ENCODE measurements around the gene PMPCA. TPM values are rescaled to one million over a fixed set of nuclear protein-coding genes. Genes with fewer than 3 reads are reported as not detected.

PMPCA gene, protein sequence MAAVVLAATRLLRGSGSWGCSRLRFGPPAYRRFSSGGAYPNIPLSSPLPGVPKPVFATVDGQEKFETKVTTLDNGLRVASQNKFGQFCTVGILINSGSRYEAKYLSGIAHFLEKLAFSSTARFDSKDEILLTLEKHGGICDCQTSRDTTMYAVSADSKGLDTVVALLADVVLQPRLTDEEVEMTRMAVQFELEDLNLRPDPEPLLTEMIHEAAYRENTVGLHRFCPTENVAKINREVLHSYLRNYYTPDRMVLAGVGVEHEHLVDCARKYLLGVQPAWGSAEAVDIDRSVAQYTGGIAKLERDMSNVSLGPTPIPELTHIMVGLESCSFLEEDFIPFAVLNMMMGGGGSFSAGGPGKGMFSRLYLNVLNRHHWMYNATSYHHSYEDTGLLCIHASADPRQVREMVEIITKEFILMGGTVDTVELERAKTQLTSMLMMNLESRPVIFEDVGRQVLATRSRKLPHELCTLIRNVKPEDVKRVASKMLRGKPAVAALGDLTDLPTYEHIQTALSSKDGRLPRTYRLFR
- 10 to 100 TPM; 61.9 to 62.7 TPM for total RNA-seq

DNA sequence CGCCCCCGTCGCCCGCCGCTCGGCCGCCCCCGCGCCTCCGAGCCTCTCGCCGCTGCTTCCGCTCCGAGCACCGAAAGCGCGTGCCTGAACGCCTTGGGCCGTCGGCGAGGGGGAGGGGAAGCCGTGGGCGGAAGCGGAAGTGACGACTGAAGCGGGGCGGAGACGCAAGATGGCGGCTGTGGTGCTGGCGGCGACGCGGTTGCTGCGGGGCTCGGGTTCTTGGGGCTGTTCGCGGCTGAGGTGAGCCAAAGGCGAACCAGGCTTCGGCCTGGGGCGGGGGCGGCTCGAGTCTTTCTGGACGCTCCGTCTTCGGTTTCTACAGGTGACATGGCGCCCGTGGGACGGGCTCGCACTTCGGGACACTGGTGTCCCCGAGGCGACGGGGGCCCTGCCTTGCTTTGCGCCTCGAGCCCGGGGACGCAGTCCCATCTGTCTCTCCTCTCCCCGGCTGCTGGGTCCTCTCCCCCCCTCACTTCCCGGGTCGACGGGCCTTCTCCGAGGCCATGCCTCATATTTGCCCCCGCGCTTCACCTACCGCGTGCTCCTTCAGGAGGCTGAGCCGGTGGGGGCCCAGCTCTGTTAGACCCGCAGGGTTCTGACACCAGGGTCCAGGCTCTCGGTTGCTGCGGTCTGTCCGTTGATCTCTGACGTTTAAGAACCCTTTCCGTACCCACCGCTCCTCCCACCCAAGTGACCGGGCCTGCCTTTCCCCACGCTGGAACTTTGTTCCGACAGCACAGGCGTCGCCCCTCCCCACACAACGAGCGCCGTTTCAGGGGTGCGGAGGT, at the start of gene PMPCA, which contains the start of gene ENTR1:
TSS of gene PMPCA (plus strand) at position 159 of the 788 bp plus-strand sequence. CDS start at position 170, 11 bp downstream.
TSS of gene ENTR1 (minus strand) at position 115 of the 788 bp plus-strand sequence. CDS start 217 bp downstream, outside the sequence.
- H3K27me3 Mint-ChIP-seq (ENCODE audit: low read depth), result no peaks in the 10 kb centered on the region
- ATAC-seq (replicated peaks in 1 of 2), result peak; percentile 84 to 88
- H3K9me3 Mint-ChIP-seq, result no peaks in the 10 kb centered on the region
- H3K36me3 Mint-ChIP-seq (ENCODE audit: insufficient read depth in 2 of 2), result peaks cover 5 to 25% of the 10 kb centered on the region in 2 donors
- H3K4me1 Mint-ChIP-seq (ENCODE audit: low read depth), result peaks cover 63% of the 10 kb centered on the region
- H3K4me3 Mint-ChIP-seq, result peak within 1 kb of the TSS; percentile 94 to 96
- peak within 1 kb of the TSS; percentile 83 for H3K27ac Mint-ChIP-seq
- peak; percentile 98 to 99 for DNase-seq

DNA sequence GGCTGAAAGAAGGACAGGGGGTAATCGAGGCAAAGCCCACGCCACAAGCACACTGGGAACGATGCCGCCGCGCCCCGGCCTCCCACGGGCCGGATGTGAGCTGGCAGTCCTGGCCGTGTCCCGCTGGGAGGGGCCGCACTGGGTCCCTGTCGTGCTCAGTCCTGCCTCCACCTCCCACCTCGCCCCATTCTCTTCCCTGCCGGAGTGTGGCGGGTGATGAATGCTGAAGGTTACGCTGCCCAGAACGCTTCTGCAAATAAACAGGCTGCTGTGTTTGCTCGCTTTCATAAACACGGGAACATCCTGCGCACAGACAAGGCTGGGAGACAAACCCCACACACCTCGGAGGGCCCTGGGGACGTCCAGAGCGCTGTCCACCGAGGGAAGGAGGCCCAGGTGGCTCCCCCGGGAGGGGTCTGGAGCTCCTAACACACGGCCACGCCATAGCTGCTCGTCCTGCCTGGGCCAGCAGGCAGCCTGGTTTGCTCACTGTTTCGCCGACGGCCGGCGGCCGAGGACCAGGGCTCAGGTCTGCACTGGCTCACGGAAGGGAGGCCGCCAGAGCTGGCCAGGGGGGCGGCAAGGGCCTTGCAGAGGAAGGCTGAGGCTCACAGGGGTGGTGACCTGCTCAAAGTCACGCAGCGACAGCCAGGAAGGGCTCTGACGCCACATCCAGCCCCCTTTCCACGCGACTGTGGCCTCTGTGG, 49.3 kb upstream of the PMPCA start:
- ATAC-seq (replicated peaks in 1 of 2), result no peak
- H3K27me3 Mint-ChIP-seq (ENCODE audit: low read depth), result no peaks in the 10 kb centered on the region
- no peak overlapping the region for H3K27ac Mint-ChIP-seq
- H3K4me1 Mint-ChIP-seq (ENCODE audit: low read depth), result no peaks in the 10 kb centered on the region
- H3K36me3 Mint-ChIP-seq (ENCODE audit: insufficient read depth in 2 of 2), result no peaks in the 10 kb centered on the region
- no peaks in the 10 kb centered on the region for H3K9me3 Mint-ChIP-seq
- H3K4me3 Mint-ChIP-seq, result no peak overlapping the region
- no peak for DNase-seq

DNA sequence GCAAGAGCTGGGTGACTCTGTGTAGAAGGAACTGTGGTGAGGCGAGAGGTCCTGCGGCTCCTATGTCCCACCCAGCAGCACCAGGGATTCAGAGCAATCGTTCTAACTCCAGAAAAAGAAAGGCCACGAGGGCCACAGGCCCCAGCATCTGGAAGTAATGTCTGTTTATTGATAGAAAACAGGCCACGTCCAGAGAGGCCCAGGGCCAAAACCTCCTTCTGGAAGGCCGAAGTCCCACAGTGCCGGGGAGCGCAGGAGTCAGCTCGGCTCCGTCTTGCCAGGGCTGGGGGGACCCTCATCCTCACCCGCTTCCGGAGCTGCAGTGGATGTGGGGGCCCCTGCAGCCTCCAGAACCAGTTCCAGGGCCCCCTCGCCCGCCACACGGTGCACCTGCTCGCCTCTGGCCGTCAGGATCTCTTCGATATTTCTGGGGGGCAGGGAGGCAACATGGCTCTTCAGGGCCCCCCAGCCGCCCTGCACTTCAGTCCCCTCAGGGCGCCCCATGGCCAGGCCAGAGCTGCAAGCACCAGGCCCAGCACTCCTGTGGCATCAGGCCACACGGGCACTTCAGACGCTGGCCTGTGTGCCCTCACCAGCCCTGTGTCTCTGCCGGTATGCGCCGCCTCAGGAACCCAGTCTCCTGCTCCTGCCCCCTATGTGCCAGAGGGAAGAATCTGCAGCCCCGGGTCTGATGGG, 48.6 kb upstream of the PMPCA start:
- Mint-ChIP-seq H3K9me3 (no peaks in the 10 kb centered on the region), H3K36me3 (ENCODE audit: insufficient read depth in 2 of 2) (no peaks in the 10 kb centered on the region), H3K27ac (no peak overlapping the region), H3K27me3 (ENCODE audit: low read depth) (no peaks in the 10 kb centered on the region), H3K4me1 (ENCODE audit: low read depth) (no peaks in the 10 kb centered on the region), H3K4me3 (no peak overlapping the region)
- DNase-seq (no peak), ATAC-seq (replicated peaks in 1 of 2) (no peak)

DNA sequence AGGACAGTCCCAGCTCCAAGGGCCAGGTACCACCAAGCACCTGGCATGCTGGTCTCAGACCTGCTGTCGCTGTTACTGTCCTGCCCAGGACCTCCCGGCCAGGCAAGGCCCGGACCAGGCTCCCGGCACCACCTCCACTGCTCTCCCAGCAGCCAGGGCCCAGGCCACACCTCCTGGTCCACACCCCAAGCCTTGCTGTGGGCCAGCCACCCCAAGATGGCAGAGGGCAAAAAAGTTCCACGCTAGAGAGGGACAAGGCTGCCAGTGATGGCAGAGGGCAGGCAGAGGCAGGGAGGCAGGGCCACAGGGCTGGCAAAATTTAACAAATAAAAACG, 48.0 kb upstream of the PMPCA start:
- Mint-ChIP-seq H3K27me3 (ENCODE audit: low read depth) (no peaks in the 10 kb centered on the region), H3K36me3 (ENCODE audit: insufficient read depth in 2 of 2) (no peaks in the 10 kb centered on the region), H3K4me1 (ENCODE audit: low read depth) (no peaks in the 10 kb centered on the region), H3K4me3 (peak overlapping the region in 1 of 2 donors; percentile 84), H3K9me3 (no peaks in the 10 kb centered on the region), H3K27ac (no peak overlapping the region)
- ATAC-seq (replicated peaks in 1 of 2) (no peak), DNase-seq (no peak)

DNA sequence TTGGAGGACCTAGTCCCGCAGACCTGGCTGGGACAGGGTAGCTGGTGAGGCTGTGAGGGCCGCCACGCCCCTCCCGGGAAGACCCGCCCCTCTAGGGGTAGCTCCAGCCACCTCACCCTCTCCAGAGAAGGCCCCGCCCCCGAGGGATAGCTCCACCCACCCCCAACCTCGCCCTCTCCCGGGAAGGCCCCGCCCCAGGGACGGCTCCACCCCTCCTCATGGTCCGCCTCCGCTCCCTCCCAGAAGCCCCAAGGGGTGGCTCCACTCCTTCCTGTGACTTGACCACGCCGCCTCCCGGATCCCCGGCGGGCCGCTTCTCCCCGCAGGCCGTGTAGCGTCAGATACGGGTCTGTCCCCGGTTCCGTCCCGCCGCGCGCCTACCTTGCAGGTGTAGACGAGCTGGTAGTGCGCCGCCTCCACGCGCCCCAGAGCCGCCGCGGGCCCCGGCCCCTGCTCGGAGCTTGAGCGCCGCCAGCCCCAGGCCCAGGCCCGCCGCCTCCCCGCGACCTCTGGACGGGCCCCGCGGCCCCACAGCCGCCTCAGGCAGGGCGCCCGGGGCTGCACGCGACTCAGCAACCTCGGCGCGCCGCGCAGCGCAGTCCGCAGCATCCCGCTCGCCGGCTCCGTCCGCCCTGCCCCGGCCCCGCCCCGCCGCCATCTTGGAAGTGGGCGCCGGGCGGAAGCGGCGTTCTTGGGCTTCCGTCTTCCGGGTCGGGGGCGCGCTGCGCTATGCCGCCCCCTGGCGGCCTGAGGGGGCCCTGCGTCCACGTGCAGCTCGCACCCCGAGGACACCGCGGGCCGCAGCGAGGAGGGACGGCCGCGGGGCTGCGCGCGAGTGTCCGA, 47.1 kb upstream of the PMPCA start, which contains the start of gene DNLZ:
TSS of gene DNLZ (minus strand) at position 639 of the 843 bp plus-strand sequence. CDS start at position 609, 30 bp downstream.
- no peaks in the 10 kb centered on the region for H3K27me3 Mint-ChIP-seq (ENCODE audit: low read depth)

DNA sequence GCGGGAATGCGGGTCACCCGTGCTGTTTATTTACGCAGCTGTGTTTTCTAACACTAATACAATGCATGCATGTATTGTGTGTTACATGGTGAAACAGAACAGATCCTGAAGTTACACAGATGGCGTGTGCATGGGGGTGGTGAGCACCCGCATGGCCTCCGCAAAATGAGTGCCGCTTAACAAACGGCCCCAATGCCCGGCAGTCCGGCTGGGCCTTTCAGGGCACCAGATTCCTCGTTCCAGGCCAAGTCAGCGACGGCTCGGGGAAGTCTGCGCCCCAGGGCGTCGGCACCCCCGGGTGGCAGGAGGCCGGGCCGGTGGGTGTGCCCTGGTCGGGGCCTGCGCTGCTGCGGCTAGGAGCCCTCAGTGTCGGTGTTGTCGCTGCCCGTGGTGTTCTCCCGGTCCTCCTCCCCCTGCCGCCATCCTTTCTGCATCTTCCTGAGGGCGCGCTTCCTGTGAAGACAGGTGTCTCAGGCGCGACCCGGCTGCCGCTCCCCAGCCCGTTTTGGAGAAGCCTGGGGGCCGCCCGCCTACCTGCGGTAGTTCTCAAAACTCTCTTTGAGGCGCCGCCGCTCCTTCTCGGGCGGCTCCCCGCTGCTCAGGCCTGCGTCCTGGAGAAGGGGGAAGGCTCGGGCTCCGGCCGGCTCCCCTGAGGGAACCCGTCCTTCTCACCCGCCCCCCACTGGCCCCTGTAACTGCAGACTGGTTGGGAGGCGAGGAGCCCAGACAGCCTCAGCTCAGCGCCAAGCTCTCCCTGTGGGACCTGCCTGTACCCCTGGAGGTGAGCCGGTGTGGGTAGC, 46.3 kb upstream of the PMPCA start:
- no peaks in the 10 kb centered on the region for H3K9me3 Mint-ChIP-seq
- no peak overlapping the region for H3K27ac Mint-ChIP-seq
- H3K4me3 Mint-ChIP-seq, result peak overlapping the region; percentile 32 to 61
- no peaks in the 10 kb centered on the region for H3K36me3 Mint-ChIP-seq (ENCODE audit: insufficient read depth in 2 of 2)
- no peaks in the 10 kb centered on the region for H3K4me1 Mint-ChIP-seq (ENCODE audit: low read depth)
- no peak for DNase-seq
- no peaks in the 10 kb centered on the region for H3K27me3 Mint-ChIP-seq (ENCODE audit: low read depth)
- no peak for ATAC-seq (replicated peaks in 1 of 2)

More for the DNA sequence above, 47.1 kb upstream of the PMPCA start, which contains the start of gene DNLZ:
- peak; percentile 95 to 97 for DNase-seq
- peak within 1 kb of the TSS; percentile 84 to 87 for H3K4me3 Mint-ChIP-seq
- peak within 1 kb of the TSS; percentile 63 for H3K27ac Mint-ChIP-seq
- peak; percentile 88 to 90 for ATAC-seq (replicated peaks in 1 of 2)
- H3K4me1 Mint-ChIP-seq (ENCODE audit: low read depth), result no peaks in the 10 kb centered on the region
- no peaks in the 10 kb centered on the region for H3K9me3 Mint-ChIP-seq
- no peaks in the 10 kb centered on the region for H3K36me3 Mint-ChIP-seq (ENCODE audit: insufficient read depth in 2 of 2)

DNA sequence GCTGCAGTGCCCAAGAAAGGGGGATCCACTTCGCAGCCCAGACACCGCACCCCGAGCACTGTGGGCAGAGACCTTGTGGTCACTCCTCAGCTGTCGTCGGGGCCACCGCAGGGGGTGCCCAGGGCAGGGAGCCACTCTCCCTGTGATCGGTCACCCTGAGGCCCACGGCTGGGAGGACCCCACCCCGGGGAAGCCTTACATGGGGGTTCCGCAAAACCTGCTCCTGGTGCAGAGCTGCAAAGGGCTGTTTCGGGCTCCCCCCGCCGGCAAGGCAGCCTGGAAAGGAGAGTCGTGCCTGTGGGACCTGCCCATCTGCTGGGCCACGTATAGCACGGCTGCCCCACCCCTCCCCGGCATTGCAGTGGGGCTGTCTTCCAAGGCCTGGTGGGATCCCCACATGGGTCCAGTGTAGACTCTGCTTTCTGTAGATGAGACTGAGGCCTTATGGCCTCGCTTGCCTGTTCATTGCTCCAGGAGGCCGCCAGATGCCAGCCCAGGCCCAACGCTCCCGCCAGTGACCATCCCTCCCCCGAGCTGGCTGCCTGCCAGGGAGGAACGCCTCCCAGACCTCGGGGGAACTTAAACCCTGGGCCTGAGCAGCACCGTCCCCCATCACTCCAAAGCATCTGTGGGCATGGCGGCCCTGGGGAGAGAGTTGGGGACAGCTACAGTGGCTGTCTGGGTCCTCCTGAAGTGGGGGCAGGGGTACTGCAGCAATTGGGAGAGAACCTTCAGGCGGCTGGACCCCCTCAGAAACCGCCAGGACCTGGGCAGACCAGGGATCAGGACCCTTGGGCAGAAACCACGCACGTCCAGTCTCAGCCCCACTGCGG, 45.3 kb upstream of the PMPCA start:
- H3K9me3 Mint-ChIP-seq, result no peaks in the 10 kb centered on the region
- no peak for DNase-seq
- H3K4me1 Mint-ChIP-seq (ENCODE audit: low read depth), result no peaks in the 10 kb centered on the region
- no peak for ATAC-seq (replicated peaks in 1 of 2)
- no peaks in the 10 kb centered on the region for H3K36me3 Mint-ChIP-seq (ENCODE audit: insufficient read depth in 2 of 2)
- H3K27me3 Mint-ChIP-seq (ENCODE audit: low read depth), result no peaks in the 10 kb centered on the region
- no peak overlapping the region for H3K4me3 Mint-ChIP-seq
- H3K27ac Mint-ChIP-seq, result no peak overlapping the region

DNA sequence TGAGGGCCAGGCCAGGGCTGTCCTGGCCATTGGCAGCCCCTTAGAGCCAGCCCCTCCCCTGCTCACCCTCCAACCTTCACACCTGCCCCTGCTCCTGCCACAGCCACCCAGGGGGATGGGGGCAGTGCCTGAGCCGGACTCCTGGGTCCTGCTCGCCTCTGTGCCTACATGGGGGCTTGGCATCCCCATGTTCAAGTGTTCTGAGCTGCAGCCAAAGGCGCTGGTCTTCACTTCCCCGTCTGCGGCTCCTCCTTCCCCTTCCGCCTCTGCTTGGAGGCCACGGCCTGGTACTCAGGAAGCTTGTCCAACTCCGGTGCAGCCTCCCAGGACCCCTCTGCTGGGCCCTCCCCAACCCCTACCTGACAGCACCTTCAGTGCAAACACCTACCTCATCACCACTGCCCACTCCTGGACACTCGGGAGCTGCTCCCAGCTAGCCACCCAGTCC, 44.7 kb upstream of the PMPCA start:
- no peaks in the 10 kb centered on the region for H3K36me3 Mint-ChIP-seq (ENCODE audit: insufficient read depth in 2 of 2)
- no peaks in the 10 kb centered on the region for H3K27me3 Mint-ChIP-seq (ENCODE audit: low read depth)
- no peak overlapping the region for H3K4me3 Mint-ChIP-seq

DNA sequence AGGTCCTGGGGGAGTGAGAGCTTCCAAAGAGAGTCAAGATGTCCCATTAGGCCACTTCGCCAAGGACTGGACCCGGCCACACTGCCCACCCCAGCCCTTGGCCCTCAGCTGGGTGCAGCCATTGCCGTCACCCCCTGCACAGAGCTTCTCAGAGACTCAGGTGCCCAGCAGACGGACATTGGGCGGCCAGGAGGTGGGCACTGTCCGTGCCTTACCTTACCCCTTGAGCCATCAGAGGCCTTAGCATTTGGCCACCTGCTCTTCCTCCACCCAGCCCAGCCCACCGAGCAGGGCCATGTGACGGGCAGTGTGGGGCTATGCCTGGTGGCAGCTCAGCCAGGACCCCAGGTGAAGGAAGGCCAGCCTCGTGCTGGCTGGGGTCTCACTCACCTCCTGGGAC, 43.6 kb upstream of the PMPCA start:
- no peak overlapping the region for H3K4me3 Mint-ChIP-seq
- no peaks in the 10 kb centered on the region for H3K4me1 Mint-ChIP-seq (ENCODE audit: low read depth)
- DNase-seq (no peak), ATAC-seq (replicated peaks in 1 of 2) (no peak)
- H3K36me3 Mint-ChIP-seq (ENCODE audit: insufficient read depth in 2 of 2), result no peaks in the 10 kb centered on the region
- no peak overlapping the region for H3K27ac Mint-ChIP-seq
- H3K9me3 Mint-ChIP-seq, result no peaks in the 10 kb centered on the region
- H3K27me3 Mint-ChIP-seq (ENCODE audit: low read depth), result no peaks in the 10 kb centered on the region

More for the DNA sequence above, 44.7 kb upstream of the PMPCA start:
- no peak for DNase-seq
- no peaks in the 10 kb centered on the region for H3K9me3 Mint-ChIP-seq
- no peak for ATAC-seq (replicated peaks in 1 of 2)
- H3K4me1 Mint-ChIP-seq (ENCODE audit: low read depth), result no peaks in the 10 kb centered on the region
- H3K27ac Mint-ChIP-seq, result no peak overlapping the region

DNA sequence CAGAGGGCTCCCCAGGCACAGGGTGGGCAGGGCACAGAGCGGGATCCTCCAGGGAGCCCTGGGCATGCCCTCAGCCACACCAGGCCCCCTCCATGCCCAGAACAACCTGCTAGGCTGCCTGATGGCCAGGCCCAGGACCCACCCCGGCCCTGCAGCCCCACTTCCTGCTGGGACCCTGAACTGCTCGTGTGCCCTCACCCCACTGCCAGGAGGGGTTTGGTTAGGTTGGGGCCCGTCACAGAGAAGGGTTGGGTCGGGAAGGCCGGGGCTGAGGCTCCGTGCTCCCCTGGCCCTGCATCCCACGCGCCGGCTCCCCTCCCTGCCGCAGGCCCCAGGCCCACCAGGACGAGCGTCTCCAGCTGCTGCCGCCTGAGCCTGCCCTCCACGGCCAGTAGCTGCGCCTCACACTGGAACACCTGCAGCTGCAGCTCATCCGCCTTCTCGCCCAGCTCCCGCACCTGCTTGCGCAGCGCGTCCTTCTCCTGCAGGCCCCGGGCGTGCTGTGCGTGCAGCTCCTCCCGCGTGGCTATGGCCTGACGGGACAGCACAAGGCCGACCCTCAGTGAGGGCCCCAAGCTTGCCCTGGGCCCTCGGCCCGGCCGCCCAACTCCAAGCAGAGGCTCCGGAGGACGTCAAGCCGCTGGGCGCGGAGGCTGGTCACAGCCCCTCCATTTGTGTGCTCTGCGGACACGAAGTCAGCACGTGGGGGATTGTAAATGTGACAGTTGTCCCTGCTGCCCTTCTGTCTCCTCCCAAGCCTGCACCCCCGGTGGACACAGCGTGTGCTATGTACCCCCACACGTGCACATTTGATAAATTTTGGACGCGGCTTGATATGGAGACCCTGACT, 42.9 kb upstream of the PMPCA start:
- Mint-ChIP-seq H3K27me3 (ENCODE audit: low read depth) (no peaks in the 10 kb centered on the region), H3K4me1 (ENCODE audit: low read depth) (no peaks in the 10 kb centered on the region), H3K27ac (no peak overlapping the region), H3K4me3 (no peak overlapping the region), H3K9me3 (no peaks in the 10 kb centered on the region), H3K36me3 (ENCODE audit: insufficient read depth in 2 of 2) (no peaks in the 10 kb centered on the region)
- ATAC-seq (replicated peaks in 1 of 2) (no peak), DNase-seq (no peak)
